ENCODE data around the gene GLOD5.

- no peak for TF ChIP-seq YY1 (IDR thresholded peaks at IDR 0.05; ENCODE audit: insufficient read depth, insufficient read length)
- TF ChIP-seq ZNF274 (IDR thresholded peaks at IDR 0.05; ENCODE audit: low read depth, low read length) = no peak
Measured at GRCh38 chrX:48715072-48715471, 46.5 kb upstream of the GLOD5 start.

All from NT2/D1 (cell line).